NCI-H345 (cell line): ENCODE data around the gene PHLDB1.
"Not testable (repeated sequence)": the region's sequence is repeated elsewhere in the genome, so short reads cannot be mapped to it uniquely, and the experiment has no call there.

ENCODE experiments used
- DNase-seq: peaks from one replicate; lab custom pipeline; 2025; lab: John Stamatoyannopoulos, UW

Gene PHLDB1

GRCh38 chr11:118605116-118605867, 2.1 kb upstream of the PHLDB1 start:
- DNase-seq: no peak

- no peak for DNase-seq
These were observed 1.1 kb upstream of the PHLDB1 start for GRCh38 chr11:118606157-118606843.

- no peak for DNase-seq
These were observed 579 bp upstream of the PHLDB1 start for GRCh38 chr11:118606844-118607228.

GRCh38 chr11:118608360-118609227, 1.2 kb downstream of the PHLDB1 start:
- DNase-seq: peak; percentile 21

GRCh38 chr11:118609380-118610224, 2.2 kb downstream of the PHLDB1 start:
- no peak for DNase-seq

GRCh38 chr11:118610225-118610772, 2.9 kb downstream of the PHLDB1 start:
- no peak for DNase-seq

GRCh38 chr11:118610773-118611432, 3.5 kb downstream of the PHLDB1 start:
- DNase-seq: no peak

- DNase-seq: not testable (repeated sequence)
These were observed 4.0 kb downstream of the PHLDB1 start for GRCh38 chr11:118611433-118611795.

GRCh38 chr11:118612378-118612777, 5.0 kb downstream of the PHLDB1 start:
- DNase-seq: no peak

GRCh38 chr11:118614511-118614910, 7.1 kb downstream of the PHLDB1 start:
- no peak for DNase-seq

- DNase-seq: no peak
These were observed 8.0 kb downstream of the PHLDB1 start for GRCh38 chr11:118615282-118615975.

GRCh38 chr11:118615976-118616371, 8.6 kb downstream of the PHLDB1 start:
- DNase-seq: no peak

- no peak for DNase-seq
These were observed 10.9 kb downstream of the PHLDB1 start for GRCh38 chr11:118618115-118618990.

GRCh38 chr11:118618991-118619375, 11.6 kb downstream of the PHLDB1 start:
- DNase-seq: no peak

- no peak for DNase-seq
These were observed 12.2 kb downstream of the PHLDB1 start for GRCh38 chr11:118619444-118620197.

- DNase-seq: no peak
These were observed 13.2 kb downstream of the PHLDB1 start for GRCh38 chr11:118620529-118621070.

- DNase-seq: peak; percentile 90
These were observed 13.8 kb downstream of the PHLDB1 start for GRCh38 chr11:118621071-118621783.
